Suprapubic skin (tissue), 3 donors: ENCODE data around the gene RALA.

Source experiments
- POLR2A ChIP-seq, 2 donors: fragments of 450-650 bp; IDR thresholded peaks; one replicate each; pipeline ENCODE4 v1.6.1; 2017; ENCODE audit warnings: antibody characterized with exemption in 2 of 2, mild to moderate bottlenecking in 2 of 2, moderate library complexity in 2 of 2
- TF ChIP-seq, protein P1 (sequence below), 2 donors: fragments of 200-600 bp in 1 of 2; fragments of 450-650 bp in 1 of 2; sonication (generic) in 1 of 2; IDR thresholded peaks; one replicate each; pipeline ENCODE4 v1.5.1; 2016 to 2019; ENCODE audit warnings: antibody characterized with exemption in 2 of 2, mild to moderate bottlenecking in 1 of 2, moderate library complexity in 1 of 2

DNA sequence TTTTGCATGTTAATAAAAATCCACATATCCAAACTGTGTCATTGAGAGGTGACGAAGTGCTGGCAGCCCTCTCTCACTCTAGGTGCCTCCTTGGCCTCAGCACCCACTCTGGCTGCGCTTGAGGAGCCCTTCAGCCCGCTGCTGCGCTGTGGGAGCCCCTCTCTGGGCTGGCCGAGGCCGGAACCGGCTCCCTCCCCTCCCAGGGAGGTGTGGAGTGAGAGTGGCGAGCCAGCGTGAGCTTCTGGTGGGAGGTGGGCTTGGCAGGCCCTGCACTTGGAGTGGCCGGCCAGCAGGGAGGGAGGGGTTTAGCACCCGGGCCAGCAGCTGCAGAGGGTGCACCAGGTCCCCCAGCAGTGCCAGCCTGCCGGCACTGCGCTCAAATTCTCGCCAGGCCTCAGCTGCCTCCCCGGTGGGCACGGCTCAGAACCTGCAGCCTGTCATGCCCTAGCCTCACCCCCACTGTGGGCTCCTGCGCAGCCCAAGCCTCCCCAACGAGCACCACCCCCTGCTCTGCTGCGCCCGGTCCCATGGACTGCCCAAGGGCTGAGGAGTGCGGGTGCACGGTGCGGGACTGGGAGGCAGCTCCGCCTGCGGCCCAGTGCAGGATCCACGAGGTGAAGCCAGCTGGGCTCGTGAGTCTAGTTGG lies 46.0 kb upstream of the RALA start:
- TF ChIP-seq, protein P1, sequence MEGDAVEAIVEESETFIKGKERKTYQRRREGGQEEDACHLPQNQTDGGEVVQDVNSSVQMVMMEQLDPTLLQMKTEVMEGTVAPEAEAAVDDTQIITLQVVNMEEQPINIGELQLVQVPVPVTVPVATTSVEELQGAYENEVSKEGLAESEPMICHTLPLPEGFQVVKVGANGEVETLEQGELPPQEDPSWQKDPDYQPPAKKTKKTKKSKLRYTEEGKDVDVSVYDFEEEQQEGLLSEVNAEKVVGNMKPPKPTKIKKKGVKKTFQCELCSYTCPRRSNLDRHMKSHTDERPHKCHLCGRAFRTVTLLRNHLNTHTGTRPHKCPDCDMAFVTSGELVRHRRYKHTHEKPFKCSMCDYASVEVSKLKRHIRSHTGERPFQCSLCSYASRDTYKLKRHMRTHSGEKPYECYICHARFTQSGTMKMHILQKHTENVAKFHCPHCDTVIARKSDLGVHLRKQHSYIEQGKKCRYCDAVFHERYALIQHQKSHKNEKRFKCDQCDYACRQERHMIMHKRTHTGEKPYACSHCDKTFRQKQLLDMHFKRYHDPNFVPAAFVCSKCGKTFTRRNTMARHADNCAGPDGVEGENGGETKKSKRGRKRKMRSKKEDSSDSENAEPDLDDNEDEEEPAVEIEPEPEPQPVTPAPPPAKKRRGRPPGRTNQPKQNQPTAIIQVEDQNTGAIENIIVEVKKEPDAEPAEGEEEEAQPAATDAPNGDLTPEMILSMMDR (IDR thresholded peaks at IDR 0.05): no peak
- no peak for TF ChIP-seq POLR2A (IDR thresholded peaks at IDR 0.05)
